ENCODE data around the gene AKAP13.

GRCh38 chr15:85380812-85381642 is 624 bp downstream of the AKAP13 start:
- TF ChIP-seq CTCF (IDR thresholded peaks at IDR 0.05) (no peak), POLR2A (IDR thresholded peaks at IDR 0.05) (no peak)

Measured in uterus (tissue), 2 donors.